GM19099 (cell line): ENCODE measurements around the gene GNPDA1.

Experiments
- POLR2A ChIP-seq: IDR thresholded peaks from 3 replicates; pipeline ENCODE4 v1.6.1; 2011; ENCODE audit warnings: low read depth; ENCODE audit not compliant: insufficient read length; ENCODE audit errors: extremely low read depth

The GNPDA1 gene

DNA sequence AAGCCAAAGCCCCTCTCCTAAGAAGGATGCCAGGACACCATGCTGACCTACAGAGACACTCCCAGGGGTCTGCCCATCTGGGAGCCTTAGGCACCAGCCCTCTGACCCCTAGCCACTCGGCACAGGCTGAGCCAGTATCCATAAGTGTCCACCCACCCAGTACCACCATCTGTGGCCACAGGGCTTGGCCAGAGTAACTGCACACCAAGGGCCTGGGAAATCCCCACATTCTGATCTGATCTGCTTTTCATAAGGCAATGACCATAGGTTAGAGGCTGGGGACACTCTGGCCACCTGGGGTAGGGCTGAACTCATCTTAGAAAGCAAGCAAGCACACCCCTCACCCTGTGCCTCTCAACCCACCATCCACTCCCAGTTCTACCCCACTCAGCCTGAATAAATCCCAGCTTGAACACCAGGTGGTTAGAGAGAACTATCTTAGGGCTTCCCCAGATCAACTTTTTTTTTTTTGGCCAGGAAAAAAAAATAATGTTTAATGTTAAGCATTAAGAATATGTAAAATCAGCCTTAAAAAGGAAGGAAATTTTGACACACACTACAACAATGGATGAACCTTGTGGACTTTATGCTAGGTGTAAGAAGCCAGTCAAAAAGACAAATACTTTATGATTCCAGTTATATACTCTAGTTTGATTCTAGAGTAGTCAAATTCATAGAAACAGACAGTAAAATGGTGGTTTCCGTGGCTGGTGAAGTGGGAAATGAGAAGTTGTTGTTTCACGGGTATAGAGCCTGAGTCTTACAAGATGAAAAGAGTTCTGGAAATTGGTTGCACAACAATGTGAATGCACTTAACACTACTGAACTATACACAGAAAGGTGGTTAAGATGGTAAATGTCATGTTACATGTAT, 6.2 kb downstream of the GNPDA1 start:
- TF ChIP-seq POLR2A, result no peak

DNA sequence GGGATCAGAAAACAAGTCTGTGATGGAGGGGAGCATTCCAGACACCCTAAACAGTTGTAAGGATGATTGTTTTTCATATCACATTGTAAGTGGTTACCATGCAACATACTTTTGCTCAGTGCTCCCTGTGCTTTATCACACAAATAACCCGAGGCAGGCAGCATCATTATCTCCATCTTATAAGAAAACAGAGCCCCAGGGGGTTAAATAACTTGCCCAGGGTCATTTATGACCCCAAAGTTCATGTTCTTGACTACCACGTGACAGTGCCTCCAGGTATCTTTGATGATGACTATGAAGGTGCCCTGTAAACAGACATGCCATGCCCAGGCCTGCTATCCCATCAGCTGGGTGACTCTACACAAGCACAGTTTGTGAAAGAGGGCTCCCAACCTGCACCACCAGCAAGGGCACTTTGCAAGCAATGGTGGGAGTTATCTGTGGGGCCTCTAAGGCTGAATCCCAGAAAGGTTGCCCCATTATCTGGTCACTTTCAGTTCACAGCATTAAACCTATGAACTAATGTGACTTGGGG, 9.5 kb downstream of the GNPDA1 start:
- no peak for TF ChIP-seq POLR2A

GRCh38 chr5:142000704-142001484, 11.9 kb downstream of the GNPDA1 start:
- no peak for TF ChIP-seq POLR2A

DNA sequence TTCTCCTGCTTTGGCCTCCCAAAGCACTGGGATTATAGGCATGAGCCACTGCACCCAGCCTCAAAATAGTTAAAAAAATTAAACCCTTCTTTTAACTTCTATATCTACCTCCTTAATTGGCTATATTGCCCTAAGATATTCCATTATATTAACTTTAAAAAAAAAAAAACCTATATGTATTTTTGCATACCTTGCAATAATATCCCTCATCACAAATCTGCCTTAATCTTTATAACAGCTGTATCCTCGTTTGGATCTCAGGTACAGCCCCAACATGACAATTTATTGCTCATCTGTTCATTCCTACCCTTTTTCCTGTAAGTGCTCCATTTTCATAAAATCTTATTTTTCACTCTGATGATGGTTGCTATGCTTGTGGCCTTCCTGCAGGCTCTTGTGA, 12.7 kb downstream of the GNPDA1 start:
- TF ChIP-seq POLR2A, result no peak

DNA sequence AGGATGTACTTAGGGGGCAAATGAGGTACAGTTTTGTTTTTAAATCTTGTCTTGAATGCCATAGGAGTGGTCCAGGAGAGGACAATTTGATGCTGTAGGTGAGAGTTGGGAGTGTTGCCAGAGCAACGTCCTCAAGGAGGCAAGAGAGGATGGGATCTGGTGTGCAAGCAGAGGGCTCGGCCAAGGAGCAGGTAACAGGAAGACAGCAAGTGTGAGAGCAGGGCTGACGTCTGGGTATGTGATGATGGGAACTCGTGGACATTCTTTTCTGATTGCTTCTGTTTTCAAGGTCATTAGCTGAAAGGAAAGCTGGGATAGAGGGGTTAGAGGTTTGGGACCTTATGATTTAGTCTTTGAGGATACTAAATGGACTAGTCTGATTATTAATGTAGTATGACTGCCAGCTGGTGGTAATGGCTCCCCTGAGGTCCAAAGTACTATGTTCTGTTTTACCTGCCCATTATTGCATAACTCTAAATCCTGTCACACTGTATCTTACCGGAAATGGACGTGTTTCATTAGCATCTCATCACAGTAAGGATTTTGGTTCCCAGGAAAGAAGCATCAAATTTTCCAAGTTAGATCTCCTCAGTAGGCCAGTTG, 15.4 kb downstream of the GNPDA1 start:
- TF ChIP-seq POLR2A, result no peak

GRCh38 chr5:141995656-141996055, 17.2 kb downstream of the GNPDA1 start:
- no peak for TF ChIP-seq POLR2A

GRCh38 chr5:141994511-141995136, 18.2 kb downstream of the GNPDA1 start:
- TF ChIP-seq POLR2A, result no peak

- TF ChIP-seq POLR2A, result no peak
Observed at GRCh38 chr5:141992349-141992963, 20.4 kb downstream of the GNPDA1 start.

DNA sequence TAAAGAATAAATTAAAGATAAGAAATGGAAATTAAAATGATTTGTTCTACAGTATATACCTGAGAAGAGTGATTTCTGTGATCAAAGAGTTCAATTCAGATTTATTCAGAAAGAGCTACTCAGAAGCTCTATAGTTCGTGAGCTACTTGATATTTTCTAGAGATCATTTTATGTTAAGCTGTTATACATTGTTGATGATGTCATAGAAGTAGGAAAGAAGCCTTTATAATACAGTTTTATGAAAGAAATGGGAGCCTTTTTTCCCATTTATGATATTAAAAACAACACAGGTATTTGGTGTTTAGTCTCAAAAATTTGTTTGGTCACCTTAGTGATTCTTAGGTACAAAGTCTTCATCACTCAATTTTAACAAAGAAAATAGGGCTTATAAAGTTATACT, 23.1 kb downstream of the GNPDA1 start:
- TF ChIP-seq POLR2A, result no peak

DNA sequence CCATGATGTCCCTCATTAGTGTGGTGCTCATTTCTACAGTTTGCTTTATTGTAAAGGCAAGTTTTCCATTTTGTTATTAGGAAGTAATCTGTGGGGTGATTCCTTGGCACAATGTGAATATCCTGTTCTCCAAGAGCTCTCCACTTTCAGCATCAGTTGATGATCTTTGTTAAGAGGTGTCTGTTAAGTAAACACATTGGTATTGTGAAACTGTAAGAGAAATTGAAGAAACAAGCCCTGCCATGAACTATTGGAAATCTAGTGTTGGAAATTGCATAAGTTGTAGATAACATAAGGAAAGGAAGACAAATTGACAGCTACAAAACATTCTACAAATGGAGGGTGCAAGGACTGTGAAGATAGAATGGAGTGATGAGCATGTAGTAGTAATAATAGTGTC, 26.8 kb downstream of the GNPDA1 start:
- no peak for TF ChIP-seq POLR2A

GRCh38 chr5:141982626-141983025, 30.2 kb downstream of the GNPDA1 start:
- no peak for TF ChIP-seq POLR2A

DNA sequence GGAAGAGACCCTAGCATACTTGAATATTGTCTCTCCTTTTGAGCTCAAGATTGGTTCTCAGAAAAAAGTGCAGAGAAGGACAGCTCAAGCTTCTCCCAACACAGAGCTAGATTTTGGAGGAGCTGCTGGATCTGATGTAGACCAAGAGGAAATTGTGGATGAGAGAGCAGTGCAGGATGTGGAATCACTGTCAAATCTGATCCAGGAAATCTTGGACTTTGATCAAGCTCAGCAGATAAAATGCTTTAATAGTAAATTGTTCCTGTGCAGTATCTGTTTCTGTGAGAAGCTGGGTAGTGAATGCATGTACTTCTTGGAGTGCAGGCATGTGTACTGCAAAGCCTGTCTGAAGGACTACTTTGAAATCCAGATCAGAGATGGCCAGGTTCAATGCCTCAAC, 34.4 kb downstream of the GNPDA1 start:
- TF ChIP-seq POLR2A, result no peak

DNA sequence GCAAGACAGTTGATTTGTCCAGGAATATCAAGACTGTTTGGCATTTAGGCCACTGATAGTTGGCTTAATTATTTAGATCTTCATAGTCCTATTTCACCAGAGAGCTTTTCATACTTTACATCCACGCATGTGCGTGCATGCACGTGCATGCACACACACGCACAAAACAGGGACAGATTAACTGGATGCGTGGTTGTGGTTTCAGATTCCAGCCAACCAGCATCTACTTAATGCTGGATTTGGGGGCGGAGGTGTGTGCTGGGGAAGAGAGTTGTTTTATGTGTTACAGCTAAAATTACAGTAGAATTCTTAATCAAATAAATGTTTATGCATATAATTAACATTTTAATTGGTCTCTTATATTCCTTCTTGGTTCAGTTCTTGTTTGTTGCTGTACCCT, 36.7 kb downstream of the GNPDA1 start:
- no peak for TF ChIP-seq POLR2A

- TF ChIP-seq POLR2A, result no peak
Observed at GRCh38 chr5:141973871-141974595, 38.8 kb downstream of the GNPDA1 start.
